Heart left ventricle (tissue), 13 donors: Measurements from ENCODE around the gene LCN2.
A peak's percentile ranks its signal among the peaks of the same experiment; 100 is the strongest.

Experiments
- POLR2A ChIP-seq, 2 donors: fragments of 450-650 bp; IDR thresholded peaks; one replicate each; pipeline ENCODE4 v1.6.1; 2017; ENCODE audit warnings: antibody characterized with exemption in 2 of 2, mild to moderate bottlenecking in 2 of 2, moderate library complexity in 2 of 2
- TF ChIP-seq, protein P1 (sequence below), 12 donors: fragments of 200-600 bp; sonication (generic) in 4 of 12; IDR thresholded peaks; one replicate each; pipeline versions ENCODE4 v1.5.0 to v1.8.0; 2018 to 2022; ENCODE audit warnings: antibody characterized with exemption in 12 of 12, mild to moderate bottlenecking in 5 of 12
- donor health status: ischemic (EF 13 %, LVEDD 7.1; RV severe dilation, severe dysfunction).
- donor health status: DM: no; HTN: yes; CAD: no.
- donor health status: DM: no; HTN: no; CAD: no.
- donor health status: ischemic (EF 25% LVEDD 6.9; RV normal size, moderate dysfunction).
- donor health status: ischemic (EF 25% LVEDD 5.7; RV mildly dilated, moderate dysfunction).
- donor health status: ischemic (EF 35%, LVEDD 5.7; RV mildly dilated, moderate dysfunction).
- donor health status: nonischemic (EF 11% LVEDD 7.7; RV severe dilation, severe dysfunction).
- donor health status: DM: yes; HTN: yes; CAD: no.
- donor health status: PGD.
- donor health status: ischemic (EF 29% LVEDD 5.4; RV normal size, mild dysfunction).
- donor health status: nonischemic (EF 23%, LVEDD 6.1; RV moderate dilation, normal function).

DNA sequence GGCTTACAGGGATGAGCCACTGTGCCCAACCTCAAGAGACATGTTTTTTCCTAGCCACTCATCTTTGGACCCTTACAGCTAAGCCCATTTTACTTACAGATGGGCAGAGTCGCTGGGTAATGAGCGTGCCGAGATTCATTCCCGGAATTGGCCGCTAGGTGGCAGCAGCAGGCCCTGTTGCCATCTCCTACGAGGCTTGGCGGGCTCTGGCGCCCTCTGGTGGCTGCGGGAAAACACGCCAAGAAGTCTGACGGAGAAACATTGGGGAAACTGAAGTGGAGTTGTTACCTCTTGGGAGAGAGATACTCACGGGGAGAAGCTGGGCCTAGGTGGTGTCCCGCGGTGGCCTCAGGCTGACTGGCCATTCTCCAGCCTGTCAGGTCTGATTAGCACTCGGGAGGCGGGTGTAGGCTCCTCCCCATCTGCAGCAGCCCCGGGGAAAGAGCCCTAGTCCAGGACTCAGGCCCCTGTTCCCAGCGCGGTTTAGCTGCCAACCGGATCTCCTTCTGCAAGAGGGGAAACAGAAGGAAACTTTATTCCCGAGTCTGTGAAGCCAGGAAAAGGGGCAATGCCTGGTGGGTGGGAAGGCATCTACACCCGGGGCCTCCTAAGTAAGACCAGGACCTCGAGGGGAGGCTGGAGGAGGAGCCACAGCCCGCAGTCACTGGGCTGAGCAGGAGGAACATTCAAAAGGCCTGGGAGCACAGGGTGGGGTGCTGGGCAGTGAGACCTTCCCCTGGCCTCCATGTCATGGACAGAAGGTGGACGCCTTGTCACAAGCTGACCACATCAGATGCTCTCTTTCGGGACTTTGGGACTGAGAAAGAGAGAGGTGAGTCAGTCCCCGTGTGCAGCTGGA lies 31.4 kb upstream of the LCN2 start:
- TF ChIP-seq, protein P1, sequence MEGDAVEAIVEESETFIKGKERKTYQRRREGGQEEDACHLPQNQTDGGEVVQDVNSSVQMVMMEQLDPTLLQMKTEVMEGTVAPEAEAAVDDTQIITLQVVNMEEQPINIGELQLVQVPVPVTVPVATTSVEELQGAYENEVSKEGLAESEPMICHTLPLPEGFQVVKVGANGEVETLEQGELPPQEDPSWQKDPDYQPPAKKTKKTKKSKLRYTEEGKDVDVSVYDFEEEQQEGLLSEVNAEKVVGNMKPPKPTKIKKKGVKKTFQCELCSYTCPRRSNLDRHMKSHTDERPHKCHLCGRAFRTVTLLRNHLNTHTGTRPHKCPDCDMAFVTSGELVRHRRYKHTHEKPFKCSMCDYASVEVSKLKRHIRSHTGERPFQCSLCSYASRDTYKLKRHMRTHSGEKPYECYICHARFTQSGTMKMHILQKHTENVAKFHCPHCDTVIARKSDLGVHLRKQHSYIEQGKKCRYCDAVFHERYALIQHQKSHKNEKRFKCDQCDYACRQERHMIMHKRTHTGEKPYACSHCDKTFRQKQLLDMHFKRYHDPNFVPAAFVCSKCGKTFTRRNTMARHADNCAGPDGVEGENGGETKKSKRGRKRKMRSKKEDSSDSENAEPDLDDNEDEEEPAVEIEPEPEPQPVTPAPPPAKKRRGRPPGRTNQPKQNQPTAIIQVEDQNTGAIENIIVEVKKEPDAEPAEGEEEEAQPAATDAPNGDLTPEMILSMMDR (IDR thresholded peaks at IDR 0.05), result peak in 11 of 12 donors; percentile 99 to 100 (median 100)
- peak in 1 of 2 donors; percentile 17 for TF ChIP-seq POLR2A (IDR thresholded peaks at IDR 0.05)
